ENCODE measurements around the gene RBMS3. TPM values are rescaled to one million over a fixed set of nuclear protein-coding genes. Genes with fewer than 3 reads are reported as not detected.
"Not testable (repeated sequence)": the region's sequence is repeated elsewhere in the genome, so short reads cannot be mapped to it uniquely, and the experiment has no call there.

RBMS3 gene
- total RNA-seq, 2 experiments from 2014 or later = 0.38 to 0.63 TPM

GRCh38 chr3:29468187-29468586 lies 187.3 kb downstream of the RBMS3 start:
- DNase-seq = no peak
- Mint-ChIP-seq H3K27me3 (no peaks in the 10 kb centered on the region), H3K27ac (no peak overlapping the region), H3K9me3 (no peaks in the 10 kb centered on the region), H3K4me1 (no peaks in the 10 kb centered on the region), H3K4me3 (no peak overlapping the region), H3K36me3 (ENCODE audit: low read depth) (no peaks in the 10 kb centered on the region)
- CTCF ChIA-PET = no interaction called here
- POLR2A ChIA-PET = no interaction called here

GRCh38 chr3:29473481-29474170 lies 192.8 kb downstream of the RBMS3 start:
- H3K27me3 Mint-ChIP-seq; H3K27ac Mint-ChIP-seq; H3K4me3 Mint-ChIP-seq; CTCF ChIA-PET; H3K4me1 Mint-ChIP-seq; POLR2A ChIA-PET; H3K36me3 Mint-ChIP-seq (ENCODE audit: low read depth); DNase-seq; H3K9me3 Mint-ChIP-seq: not testable (repeated sequence)

GRCh38 chr3:29475305-29475840 lies 194.5 kb downstream of the RBMS3 start:
- Mint-ChIP-seq H3K27me3 (no peaks in the 10 kb centered on the region), H3K4me3 (no peak overlapping the region), H3K27ac (no peak overlapping the region), H3K4me1 (no peaks in the 10 kb centered on the region), H3K9me3 (no peaks in the 10 kb centered on the region), H3K36me3 (ENCODE audit: low read depth) (no peaks in the 10 kb centered on the region)
- CTCF ChIA-PET = no interaction called here
- DNase-seq = no peak
- POLR2A ChIA-PET = no interaction called here

- Mint-ChIP-seq H3K36me3 (ENCODE audit: low read depth) (no peaks in the 10 kb centered on the region), H3K4me3 (no peak overlapping the region), H3K4me1 (no peaks in the 10 kb centered on the region), H3K27ac (no peak overlapping the region), H3K9me3 (no peaks in the 10 kb centered on the region), H3K27me3 (no peaks in the 10 kb centered on the region)
- POLR2A ChIA-PET = no interaction called here
- no peak for DNase-seq
- CTCF ChIA-PET = no interaction called here
Measured at GRCh38 chr3:29475854-29476253, 195.0 kb downstream of the RBMS3 start.

- H3K4me3 Mint-ChIP-seq = no peak overlapping the region
- DNase-seq = no peak
- H3K27me3 Mint-ChIP-seq = no peaks in the 10 kb centered on the region
- no peaks in the 10 kb centered on the region for H3K4me1 Mint-ChIP-seq
- ChIA-PET POLR2A (no interaction called here), CTCF (no interaction called here)
- H3K27ac Mint-ChIP-seq = no peak overlapping the region
- no peaks in the 10 kb centered on the region for H3K36me3 Mint-ChIP-seq (ENCODE audit: low read depth)
- no peaks in the 10 kb centered on the region for H3K9me3 Mint-ChIP-seq
Measured at GRCh38 chr3:29478611-29479010, 197.7 kb downstream of the RBMS3 start.

- H3K4me3 Mint-ChIP-seq = no peak overlapping the region
- POLR2A ChIA-PET = no interaction called here
- no peaks in the 10 kb centered on the region for H3K4me1 Mint-ChIP-seq
- H3K27ac Mint-ChIP-seq = no peak overlapping the region
- peaks cover 2% of the 10 kb centered on the region for H3K9me3 Mint-ChIP-seq
- CTCF ChIA-PET = no interaction called here
- no peak for DNase-seq
- no peaks in the 10 kb centered on the region for H3K27me3 Mint-ChIP-seq
- H3K36me3 Mint-ChIP-seq (ENCODE audit: low read depth) = no peaks in the 10 kb centered on the region
Measured at GRCh38 chr3:29481249-29481648, 200.4 kb downstream of the RBMS3 start.

GRCh38 chr3:29481969-29482767 lies 201.3 kb downstream of the RBMS3 start:
- Mint-ChIP-seq H3K4me3 (no peak overlapping the region), H3K9me3 (peaks cover 2% of the 10 kb centered on the region), H3K4me1 (no peaks in the 10 kb centered on the region), H3K36me3 (ENCODE audit: low read depth) (no peaks in the 10 kb centered on the region), H3K27ac (no peak overlapping the region), H3K27me3 (no peaks in the 10 kb centered on the region)
- ChIA-PET CTCF (no interaction called here), POLR2A (no interaction called here)
- no peak for DNase-seq

GRCh38 chr3:29484633-29485032 lies 203.8 kb downstream of the RBMS3 start:
- H3K36me3 Mint-ChIP-seq (ENCODE audit: low read depth) = no peaks in the 10 kb centered on the region
- no peaks in the 10 kb centered on the region for H3K4me1 Mint-ChIP-seq
- no peaks in the 10 kb centered on the region for H3K27me3 Mint-ChIP-seq

GRCh38 chr3:29486096-29486495 lies 205.2 kb downstream of the RBMS3 start:
- H3K27ac Mint-ChIP-seq = no peak overlapping the region
- no peaks in the 10 kb centered on the region for H3K4me1 Mint-ChIP-seq
- POLR2A ChIA-PET = no interaction called here
- peaks cover 7% of the 10 kb centered on the region for H3K9me3 Mint-ChIP-seq
- CTCF ChIA-PET = no interaction called here
- no peak for DNase-seq
- no peaks in the 10 kb centered on the region for H3K36me3 Mint-ChIP-seq (ENCODE audit: low read depth)
- H3K27me3 Mint-ChIP-seq = no peaks in the 10 kb centered on the region
- no peak overlapping the region for H3K4me3 Mint-ChIP-seq

More at GRCh38 chr3:29484633-29485032, 203.8 kb downstream of the RBMS3 start:
- Mint-ChIP-seq H3K4me3 (no peak overlapping the region), H3K27ac (no peak overlapping the region), H3K9me3 (peaks cover 4% of the 10 kb centered on the region)
- POLR2A ChIA-PET = no interaction called here
- CTCF ChIA-PET = no interaction called here
- DNase-seq = no peak

GRCh38 chr3:29486917-29487316 lies 206.0 kb downstream of the RBMS3 start:
- POLR2A ChIA-PET = no interaction called here
- no peaks in the 10 kb centered on the region for H3K36me3 Mint-ChIP-seq (ENCODE audit: low read depth)
- no peak overlapping the region for H3K4me3 Mint-ChIP-seq
- peaks cover 7% of the 10 kb centered on the region for H3K9me3 Mint-ChIP-seq
- no peaks in the 10 kb centered on the region for H3K4me1 Mint-ChIP-seq
- no peaks in the 10 kb centered on the region for H3K27me3 Mint-ChIP-seq
- no peak overlapping the region for H3K27ac Mint-ChIP-seq
- DNase-seq = no peak
- CTCF ChIA-PET = interaction anchor here (1.4 kb wide), 1 partner anchor 819 kb away, joined by 3 read pairs; no protein-coding TSS in a partner anchor

- Mint-ChIP-seq H3K9me3 (peaks cover 7% of the 10 kb centered on the region), H3K4me1 (no peaks in the 10 kb centered on the region), H3K27ac (no peak overlapping the region), H3K27me3 (no peaks in the 10 kb centered on the region), H3K4me3 (no peak overlapping the region), H3K36me3 (ENCODE audit: low read depth) (no peaks in the 10 kb centered on the region)
- DNase-seq = no peak
- POLR2A ChIA-PET = no interaction called here
- CTCF ChIA-PET = no interaction called here
Measured at GRCh38 chr3:29488922-29489321, 208.1 kb downstream of the RBMS3 start.

GRCh38 chr3:29493109-29493508 lies 212.2 kb downstream of the RBMS3 start:
- no peak for DNase-seq
- CTCF ChIA-PET = no interaction called here
- H3K4me3 Mint-ChIP-seq = no peak overlapping the region
- no peak overlapping the region for H3K27ac Mint-ChIP-seq
- POLR2A ChIA-PET = no interaction called here
- no peaks in the 10 kb centered on the region for H3K4me1 Mint-ChIP-seq
- H3K9me3 Mint-ChIP-seq = peaks cover 4% of the 10 kb centered on the region
- no peaks in the 10 kb centered on the region for H3K27me3 Mint-ChIP-seq
- no peaks in the 10 kb centered on the region for H3K36me3 Mint-ChIP-seq (ENCODE audit: low read depth)

GRCh38 chr3:29494305-29495036 lies 213.6 kb downstream of the RBMS3 start:
- POLR2A ChIA-PET = no interaction called here
- H3K36me3 Mint-ChIP-seq (ENCODE audit: low read depth) = no peaks in the 10 kb centered on the region
- CTCF ChIA-PET = no interaction called here

More at GRCh38 chr3:29494305-29495036, 213.6 kb downstream of the RBMS3 start:
- no peak for DNase-seq
- Mint-ChIP-seq H3K27ac (no peak overlapping the region), H3K27me3 (no peaks in the 10 kb centered on the region), H3K4me1 (no peaks in the 10 kb centered on the region), H3K9me3 (peaks cover 3% of the 10 kb centered on the region), H3K4me3 (no peak overlapping the region)
